Neural cell (in vitro differentiated cells): ENCODE data around the gene ENAM.

Source experiments
- CTCF ChIP-seq: fragments of 450-650 bp; IDR thresholded peaks from 2 replicates; pipeline ENCODE4 v1.5.1; 2014; ENCODE audit warnings: antibody characterized with exemption, mild to moderate bottlenecking, moderate library complexity; ENCODE audit not compliant: poor library complexity, severe bottlenecking
- RAD21 ChIP-seq: fragments of 450-650 bp; conservative IDR thresholded peaks from 2 replicates; pipeline ENCODE4 v1.6.1; 2014; ENCODE audit warnings: antibody characterized with exemption, mild to moderate bottlenecking, moderate library complexity

- TF ChIP-seq CTCF (no peak), RAD21 (no peak)
Measured at GRCh38 chr4:70586841-70587240, 41.7 kb upstream of the ENAM start.
